Measurements from ENCODE around the gene MEIS2.

GRCh38 chr15:36882487-36883131 lies 217.7 kb downstream of the MEIS2 start:
- TF ChIP-seq CTCF (conservative IDR thresholded peaks at IDR 0.05; ENCODE audit: low read length) (no peak), EZH2phosphoT487 (IDR thresholded peaks at IDR 0.05; ENCODE audit: borderline replicate concordance) (no peak)
